ENCODE data around the gene ANKS3.

Gene ANKS3

DNA sequence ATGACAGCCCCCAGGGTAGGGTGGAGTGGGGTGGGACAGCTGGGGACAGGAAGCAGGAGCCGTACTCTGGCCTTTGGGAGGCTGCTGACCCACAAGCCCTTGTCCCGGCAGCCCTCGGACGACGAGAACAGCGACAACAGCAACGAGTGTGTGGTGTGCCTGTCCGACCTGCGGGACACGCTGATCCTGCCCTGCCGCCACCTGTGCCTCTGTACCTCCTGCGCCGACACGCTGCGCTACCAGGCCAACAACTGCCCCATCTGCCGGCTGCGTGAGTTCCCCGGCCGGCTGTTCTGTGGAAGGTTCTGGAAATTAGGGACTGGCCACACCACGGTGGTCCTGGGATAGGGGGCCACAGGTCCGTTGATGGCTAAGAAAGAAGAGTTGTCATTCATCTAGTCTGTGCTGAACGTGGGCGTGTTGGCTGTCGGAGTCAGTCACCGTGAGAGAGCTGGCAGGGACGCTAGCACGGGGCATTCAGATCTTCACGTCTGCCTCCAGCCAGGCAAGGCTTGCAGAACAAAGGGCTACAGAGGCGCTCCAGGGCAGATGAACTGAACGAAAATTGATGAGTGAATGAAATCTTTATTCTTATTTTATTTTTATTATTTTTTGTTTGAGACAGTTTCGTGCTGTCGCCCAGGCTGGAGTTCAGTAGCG lies 60.6 kb downstream of the ANKS3 start:
- DNase-seq (ENCODE audit: extremely low read depth in 1 of 2, low read depth in 1 of 2), result no peak

DNA sequence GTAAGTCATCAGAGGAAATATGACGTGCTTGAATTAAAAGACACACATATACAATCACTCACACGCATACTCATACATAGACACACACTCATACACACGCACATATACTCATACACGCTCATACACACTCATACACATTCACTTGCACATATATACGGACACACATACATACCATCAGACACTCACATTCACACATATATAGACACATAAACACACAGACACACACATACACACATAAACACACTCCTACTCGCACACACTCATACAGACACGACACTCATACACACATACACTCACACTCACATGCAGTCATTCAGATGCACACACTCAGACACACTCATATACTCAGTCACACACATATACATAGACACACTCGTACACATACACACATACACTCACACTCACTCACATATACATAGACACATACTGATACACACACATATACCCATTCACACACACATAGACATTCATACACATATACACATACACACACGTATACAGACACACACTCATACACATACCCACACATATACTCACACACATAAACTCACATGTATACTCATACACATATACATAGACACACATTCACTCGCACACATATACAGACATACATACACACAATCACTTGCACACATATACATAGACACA lies 65.6 kb downstream of the ANKS3 start:
- no peak for DNase-seq (ENCODE audit: extremely low read depth in 1 of 2, low read depth in 1 of 2)

DNA sequence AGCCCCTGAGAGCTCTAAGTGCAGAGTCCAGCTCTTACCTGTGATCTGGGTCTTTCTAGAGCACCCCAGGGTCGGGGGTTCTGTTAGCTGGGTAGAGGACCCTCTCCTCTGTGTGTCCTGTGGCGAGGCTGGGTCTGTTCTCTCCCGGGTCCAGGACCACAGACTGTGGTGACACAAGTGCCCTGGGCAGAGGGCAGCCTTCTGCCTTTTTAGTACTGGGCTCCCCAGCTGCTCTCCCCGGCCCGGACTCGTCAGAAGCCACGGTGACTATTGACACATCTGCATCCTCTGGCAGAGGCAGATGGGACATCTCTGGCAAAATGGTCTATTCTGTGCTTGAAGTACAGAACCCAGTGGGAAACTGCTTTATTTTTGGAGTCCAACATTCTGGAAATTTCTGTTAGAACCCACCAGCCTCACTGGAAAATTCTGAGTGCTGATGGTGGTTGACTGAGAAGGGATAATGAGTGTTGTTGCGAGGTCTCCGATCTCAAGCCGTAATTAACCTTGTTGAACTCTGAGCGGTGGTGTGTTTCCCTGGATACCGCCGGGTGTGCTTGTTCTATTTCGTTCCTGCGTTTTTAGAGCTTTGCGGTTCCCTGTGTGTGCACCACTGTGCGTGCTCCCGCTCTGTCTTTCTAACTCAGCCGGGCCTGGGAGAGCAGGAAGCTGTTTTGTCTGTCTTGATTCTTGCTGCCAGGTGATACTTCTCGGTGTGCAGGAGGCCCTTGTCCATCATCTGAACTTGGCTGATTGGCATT lies 66.7 kb downstream of the ANKS3 start:
- DNase-seq (ENCODE audit: extremely low read depth in 1 of 2, low read depth in 1 of 2), result no peak

DNA sequence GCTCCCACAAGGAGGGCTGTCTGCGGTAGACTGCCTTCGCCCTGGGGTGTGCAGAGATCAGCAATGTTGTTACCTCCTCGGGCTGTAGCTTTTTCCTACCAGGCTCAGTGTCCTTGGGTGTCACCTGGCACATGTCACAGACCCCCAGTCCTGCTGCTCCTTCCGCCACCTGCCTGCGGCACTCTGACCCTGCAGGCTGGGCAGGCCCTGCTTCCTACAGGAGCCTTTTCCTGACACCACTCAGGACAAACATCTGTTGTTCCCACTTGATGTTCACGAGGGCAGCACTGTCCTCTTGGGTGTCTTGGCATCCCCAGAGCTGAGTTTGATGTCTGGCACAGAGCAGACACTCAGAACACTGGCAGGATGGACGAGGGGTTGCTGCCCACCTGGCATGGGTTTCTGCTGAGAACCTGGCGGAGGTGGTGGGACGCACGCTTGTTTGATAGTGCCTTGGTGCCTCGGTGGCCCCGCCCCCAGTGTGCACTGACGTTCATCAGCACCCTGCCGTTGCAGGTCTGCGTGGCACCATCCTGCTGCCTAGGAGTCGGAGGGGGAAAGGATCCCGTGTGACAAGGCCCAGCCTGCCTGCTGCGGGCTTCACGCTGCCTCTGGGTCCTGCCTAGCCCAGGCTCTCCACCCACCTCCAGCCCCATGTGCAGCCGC lies 67.4 kb downstream of the ANKS3 start:
- DNase-seq (ENCODE audit: extremely low read depth in 1 of 2, low read depth in 1 of 2), result no peak

DNA sequence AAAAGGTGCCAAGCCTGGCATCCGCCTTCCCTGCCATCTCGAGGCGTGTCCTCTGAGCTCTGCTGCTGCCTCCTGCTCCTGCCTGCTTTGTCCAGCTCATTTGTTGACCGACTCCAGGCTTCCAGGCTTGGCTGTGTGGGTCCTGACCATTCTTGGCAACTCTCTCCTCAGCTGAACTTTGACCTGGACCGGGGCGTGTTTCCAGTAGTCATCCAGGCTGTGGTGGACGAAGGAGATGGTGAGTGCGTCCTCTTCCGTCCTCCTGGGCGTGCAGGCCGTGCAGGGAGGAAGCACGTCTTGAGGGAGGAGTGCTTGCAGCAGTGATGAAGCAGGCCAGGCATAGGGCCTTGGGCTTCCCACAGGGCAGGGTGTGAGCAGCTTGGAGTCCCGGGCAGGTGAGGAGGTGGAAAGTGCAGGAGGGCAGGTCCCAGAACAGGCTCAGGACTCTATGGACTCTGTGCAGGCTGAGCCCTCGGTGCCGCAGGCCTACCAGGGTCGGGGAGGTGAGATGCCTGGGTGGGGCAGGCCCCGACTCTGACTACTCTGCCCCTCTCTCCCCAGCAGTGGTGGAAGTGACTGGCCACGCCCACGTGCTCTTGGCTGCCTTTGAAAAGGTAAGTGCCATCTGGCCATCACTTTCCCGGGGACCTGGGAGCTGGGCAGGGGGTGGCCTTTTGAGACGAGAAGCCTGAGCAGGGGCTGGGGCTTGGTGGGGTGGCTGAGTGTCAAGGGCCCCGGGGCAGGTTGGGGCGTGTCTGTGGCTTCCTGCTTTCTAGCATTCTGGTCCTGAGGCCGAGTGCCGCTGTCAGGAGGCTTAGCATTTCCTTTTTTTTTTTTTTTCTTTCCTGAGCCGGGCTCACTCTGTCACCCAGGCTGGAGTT lies 69.3 kb downstream of the ANKS3 start:
- DNase-seq (ENCODE audit: extremely low read depth in 1 of 2, low read depth in 1 of 2), result peak in 1 of 2 donors; percentile 37

DNA sequence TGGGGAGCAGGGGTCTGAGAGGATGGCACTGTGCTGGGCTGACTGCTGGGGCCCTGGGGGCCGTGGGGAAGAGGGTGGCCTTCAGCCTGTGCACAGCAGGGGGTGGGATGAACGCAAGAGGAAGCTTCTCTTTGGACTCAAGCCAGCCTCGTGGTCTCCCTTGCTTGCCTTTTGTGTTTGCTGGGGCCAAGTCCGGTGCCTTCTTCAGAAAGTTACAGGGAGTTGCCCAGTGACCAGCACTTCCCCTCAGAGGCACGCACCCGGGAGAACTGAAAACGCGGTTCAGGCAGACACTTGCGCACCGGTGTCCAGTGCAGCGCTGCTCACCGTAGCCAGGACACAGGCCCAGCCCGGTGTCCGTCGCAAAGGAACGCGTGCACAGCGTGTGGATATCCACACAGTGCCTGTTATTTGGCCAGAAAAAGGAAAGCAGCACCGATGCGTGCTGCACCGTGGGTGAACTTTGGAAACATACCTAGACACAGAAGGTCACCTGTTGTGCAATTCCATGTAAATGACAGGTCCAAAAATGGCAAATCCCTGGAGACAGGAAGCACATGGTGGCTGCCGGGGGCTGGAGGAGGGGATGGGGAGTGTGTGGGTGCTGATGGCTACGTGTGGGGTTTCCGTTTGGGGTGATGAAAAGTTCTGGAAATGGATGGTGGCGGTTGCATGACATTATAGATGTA lies 70.2 kb downstream of the ANKS3 start:
- no peak for DNase-seq (ENCODE audit: extremely low read depth in 1 of 2, low read depth in 1 of 2)

DNA sequence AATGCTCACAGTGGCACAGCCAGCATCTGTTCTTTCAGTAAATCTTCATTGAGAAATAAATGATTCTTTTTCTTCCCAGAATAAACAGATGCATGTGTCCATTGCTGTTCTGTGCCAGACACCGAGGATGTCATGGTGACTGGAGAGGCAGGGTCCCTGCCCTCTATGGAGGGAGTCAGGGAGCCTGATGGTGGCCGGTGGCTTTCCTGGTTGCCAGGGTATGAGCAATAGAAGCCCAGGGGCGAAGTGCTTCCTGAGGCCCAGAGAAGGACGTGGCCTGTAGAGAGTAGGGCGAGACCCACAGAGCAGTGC lies 70.7 kb downstream of the ANKS3 start:
- no peak for DNase-seq (ENCODE audit: extremely low read depth in 1 of 2, low read depth in 1 of 2)

DNA sequence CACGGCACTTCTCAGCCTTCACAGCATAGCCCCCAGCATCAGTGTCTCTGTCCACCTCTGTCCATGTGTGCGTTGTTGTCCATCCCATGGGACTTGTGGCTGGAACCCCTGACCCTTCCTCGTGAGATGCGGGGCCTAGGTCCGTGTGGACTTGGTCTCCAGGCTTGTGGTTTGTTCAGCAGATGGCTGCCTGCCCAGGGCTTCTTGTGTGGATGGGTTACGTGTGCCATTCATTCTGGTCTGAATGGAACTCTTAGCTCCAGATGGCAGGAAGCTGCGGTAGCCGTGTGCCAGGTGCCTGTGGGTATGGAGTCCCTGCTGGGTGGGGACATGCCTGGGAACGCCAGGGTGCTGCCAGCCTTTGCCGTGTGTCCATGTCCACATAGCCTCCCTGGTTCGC lies 72.4 kb downstream of the ANKS3 start:
- no peak for DNase-seq (ENCODE audit: extremely low read depth in 1 of 2, low read depth in 1 of 2)

DNA sequence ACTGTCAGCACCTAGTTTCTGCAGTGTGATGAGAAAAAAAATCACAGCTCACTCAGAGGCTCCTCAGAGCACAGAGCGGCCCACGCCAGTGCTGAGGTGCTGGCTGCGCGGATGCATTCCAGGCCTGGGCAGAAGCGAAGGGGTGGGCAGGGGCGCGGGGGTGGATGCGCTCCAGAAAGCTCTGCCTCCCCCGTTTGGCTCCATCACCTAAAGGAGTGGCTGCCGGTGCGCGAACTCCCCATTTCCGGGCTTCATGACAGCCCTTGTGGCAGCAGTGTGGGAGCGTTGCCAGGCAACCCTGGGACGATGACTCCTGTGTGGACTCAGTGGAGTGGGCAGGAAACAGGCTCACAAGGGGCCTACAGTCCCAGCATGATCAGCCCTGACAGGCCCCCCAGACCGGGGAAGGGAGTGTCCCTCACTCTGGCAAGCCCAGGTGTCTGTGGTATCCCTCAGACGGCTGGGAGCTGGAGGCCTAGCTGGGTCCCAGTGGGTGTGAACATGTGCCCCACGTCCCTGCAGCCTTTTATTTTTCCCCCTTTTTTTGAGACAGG lies 73.5 kb downstream of the ANKS3 start:
- peak in 1 of 2 donors; percentile 61 for DNase-seq (ENCODE audit: extremely low read depth in 1 of 2, low read depth in 1 of 2)

DNA sequence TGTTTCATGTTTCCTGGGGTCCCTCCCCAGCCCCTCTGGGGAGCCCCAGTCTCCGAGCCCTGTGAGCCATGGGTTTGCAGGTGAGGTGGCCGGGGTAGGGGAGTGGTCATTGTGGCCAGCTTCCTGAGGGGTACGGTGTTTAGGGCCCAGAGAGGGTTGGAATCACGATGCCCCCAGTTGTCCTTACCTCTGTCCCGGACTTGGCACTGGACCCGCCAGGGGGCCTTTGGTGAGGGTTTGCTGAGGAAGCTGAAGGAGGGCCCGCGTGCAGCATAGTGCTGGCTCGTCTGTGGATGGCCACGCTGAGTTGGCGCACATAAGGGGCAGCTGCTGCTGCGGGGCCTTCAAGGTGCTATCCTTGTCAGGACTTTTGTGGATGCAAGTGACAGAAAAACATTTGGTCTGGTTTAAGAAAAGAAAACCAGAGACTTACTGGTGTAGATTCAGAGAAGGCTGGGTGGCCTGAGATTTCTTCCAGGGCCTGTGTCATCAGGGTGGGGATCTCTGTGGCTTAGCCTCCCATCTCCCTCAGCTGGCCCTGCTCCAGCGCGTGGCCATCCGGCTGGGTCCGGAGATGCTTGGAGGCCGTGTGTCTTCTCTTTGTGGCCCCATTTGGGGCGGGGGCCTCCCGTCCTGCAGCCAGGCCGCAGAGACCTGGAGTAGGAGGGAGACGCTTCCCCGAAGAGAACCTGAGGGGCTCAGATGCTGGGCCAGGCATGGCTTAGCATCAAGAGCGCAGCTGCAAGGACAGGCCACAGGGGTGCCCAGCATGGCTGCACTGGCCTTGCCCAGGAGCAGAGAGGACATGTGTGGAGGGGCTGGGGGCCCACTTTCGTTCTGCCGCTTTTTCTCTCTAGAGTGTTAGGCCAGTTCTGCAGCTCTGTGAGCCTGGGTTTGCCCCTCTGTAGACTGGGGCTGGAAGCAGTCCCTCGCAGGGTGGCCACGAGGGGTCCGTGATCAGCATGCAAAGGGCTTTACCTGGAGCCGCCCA lies 74.4 kb downstream of the ANKS3 start:
- DNase-seq (ENCODE audit: extremely low read depth in 1 of 2, low read depth in 1 of 2), result no peak

DNA sequence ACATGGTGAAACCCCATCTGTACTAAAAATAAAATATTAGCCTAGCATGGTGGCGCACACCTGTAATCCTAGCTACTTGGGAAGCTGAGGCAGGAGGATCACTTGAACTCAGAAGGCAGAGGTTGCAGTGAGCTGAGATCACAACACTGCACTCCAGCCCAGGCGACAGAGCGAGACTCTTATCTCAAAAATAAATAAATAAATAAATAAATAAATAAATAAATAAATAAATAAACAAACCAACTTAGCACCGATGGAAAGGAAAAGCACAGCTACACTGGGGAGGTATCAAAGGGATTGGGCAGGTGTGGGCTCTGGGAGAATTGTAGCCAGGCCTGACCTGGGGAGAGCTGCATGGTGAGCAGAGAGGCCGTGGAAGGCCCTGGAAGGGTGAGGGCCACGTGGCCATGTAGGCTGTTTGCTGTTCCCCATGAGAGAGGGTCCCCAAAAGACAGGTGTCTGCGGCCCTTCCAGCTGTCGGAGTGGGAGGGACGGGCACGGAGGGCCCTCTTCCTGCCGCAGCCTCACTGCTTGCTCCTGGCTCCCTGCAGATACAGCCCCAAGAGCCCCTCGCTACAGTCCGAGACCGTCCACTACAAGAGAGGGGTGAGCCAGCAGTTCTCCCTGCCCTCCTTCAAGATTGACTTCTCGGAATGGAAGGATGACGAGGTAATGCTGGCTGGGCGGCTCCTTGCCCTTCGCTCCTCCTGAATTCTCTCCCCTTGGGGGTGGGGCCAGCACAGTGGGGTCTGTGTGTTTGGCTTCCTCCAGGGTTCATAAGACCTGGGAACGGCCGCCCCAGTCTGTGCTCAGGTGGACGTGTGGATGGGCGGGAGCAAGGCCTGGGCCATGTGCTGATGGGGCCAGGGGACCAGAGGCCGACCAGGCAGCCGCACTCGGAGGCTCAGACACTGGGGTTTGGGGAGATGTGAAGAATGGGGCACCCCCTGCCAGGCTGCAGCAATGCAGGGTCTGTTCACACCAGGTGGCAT lies 77.1 kb downstream of the ANKS3 start:
- DNase-seq (ENCODE audit: extremely low read depth in 1 of 2, low read depth in 1 of 2), result no peak

DNA sequence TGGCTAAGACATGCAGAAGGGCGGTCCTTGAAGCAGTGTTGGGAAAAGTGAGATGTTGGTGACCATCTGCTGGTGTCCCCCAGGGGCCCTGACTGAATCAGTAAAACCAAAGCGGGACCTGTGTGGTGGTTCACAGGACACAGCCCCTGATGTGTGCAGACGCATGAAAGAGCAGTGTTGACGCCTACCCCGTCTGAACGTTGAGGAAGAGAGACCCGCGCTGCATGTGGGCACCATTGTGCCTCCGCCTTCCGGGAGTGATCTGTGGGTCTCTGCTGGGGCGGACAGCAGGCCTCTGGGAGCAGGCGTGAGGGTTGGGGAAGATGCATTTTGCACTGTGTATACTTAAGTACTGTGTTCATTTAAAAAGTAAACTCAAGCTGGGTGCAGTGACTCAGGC lies 77.8 kb downstream of the ANKS3 start:
- DNase-seq (ENCODE audit: extremely low read depth in 1 of 2, low read depth in 1 of 2), result no peak

DNA sequence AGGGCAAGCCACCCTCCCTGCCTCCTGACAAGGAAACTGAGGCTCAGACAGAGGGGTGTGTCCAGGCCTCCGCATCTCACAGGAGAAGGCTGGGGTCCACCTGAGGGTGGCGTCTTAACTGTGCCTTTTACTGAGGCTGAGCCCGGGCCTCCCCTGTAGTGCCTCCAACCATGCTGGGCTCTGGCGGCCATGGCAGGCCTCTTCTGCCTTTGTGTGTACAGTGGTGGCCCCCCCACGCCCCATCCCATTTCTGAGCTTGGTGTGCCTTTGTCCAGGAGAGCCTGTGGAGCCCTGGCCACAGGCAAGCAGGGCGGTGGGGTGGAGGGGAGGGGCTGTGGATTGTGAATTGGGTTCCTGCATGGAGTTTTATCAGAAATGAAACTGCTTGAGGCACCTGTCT lies 78.3 kb downstream of the ANKS3 start:
- DNase-seq (ENCODE audit: extremely low read depth in 1 of 2, low read depth in 1 of 2), result no peak

DNA sequence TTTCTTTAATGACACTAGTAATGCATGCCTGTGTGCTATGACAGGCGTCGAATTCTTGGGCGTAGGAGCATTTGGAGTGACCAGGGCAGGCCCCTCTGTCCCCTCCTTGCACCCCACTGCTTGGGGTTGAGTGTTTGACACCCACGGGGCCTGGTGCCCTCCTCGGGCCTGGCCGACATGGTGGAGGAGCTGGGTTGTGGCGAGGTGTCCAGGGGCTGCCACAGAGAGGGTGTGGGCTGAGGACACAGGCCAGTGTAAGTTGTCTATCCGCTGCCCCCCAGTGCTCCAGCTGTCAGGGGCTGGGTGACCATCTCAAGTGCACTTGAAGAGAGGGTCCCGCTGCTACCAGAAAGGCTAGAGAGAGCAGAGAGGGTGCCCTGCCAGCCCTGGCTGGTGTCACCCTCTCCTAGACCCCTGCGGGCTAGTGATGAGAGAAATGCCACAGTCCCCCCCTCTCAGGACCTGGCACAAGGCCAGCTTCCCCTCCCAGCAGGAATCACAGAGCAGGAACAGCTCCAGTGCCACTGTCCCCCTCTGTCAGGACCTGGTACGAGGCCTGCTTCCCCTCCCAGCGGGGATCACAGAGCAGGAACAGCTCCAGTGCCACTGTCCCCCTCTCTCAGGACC lies 79.0 kb downstream of the ANKS3 start:
- no peak for DNase-seq (ENCODE audit: extremely low read depth in 1 of 2, low read depth in 1 of 2)

DNA sequence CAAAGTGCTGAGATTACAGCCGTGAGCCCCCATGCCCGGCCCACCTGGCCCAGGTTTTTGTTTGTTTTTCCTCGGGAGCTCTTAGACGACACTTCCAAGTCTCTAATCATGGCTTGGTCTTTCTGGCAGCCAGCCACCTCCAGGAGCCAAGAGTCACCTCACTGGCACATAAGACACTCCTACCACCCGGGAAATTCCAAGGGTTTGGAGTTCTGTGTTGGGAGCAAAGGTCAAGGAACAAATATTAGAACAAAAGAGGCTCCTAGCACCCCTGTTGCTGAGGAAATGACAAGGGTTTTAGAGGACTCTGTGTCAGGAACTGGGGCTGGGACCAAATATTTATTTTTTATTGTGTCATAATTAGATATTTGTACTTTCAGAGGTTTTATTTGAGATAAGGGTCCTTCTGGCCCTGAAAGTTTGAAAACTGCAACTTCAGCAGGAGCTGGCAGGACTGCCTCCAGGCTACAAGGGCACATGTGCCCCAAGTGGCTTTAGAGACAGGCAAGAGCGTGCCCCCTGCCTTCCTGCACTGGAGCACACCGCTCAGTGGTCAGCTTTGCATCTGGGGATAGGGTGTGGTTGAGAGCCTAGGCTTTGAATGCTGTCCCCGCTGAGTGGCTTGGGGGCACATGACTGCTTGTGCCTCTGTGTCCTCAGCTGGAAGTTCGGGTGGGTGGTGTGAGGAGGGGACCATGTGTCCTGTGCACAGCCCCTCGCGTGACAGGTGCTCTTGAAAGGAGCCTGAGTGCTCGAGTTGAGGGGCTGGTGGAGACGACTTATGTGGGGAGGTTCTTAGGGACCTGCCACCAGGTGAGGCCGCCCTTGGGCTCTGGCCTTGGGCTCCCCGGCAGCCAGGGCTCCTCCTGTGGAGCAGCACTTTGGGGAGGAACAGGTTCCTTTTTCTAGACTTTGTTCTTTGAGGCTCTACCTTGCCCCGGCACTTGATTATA lies 79.8 kb downstream of the ANKS3 start:
- DNase-seq (ENCODE audit: extremely low read depth in 1 of 2, low read depth in 1 of 2), result no peak

DNA sequence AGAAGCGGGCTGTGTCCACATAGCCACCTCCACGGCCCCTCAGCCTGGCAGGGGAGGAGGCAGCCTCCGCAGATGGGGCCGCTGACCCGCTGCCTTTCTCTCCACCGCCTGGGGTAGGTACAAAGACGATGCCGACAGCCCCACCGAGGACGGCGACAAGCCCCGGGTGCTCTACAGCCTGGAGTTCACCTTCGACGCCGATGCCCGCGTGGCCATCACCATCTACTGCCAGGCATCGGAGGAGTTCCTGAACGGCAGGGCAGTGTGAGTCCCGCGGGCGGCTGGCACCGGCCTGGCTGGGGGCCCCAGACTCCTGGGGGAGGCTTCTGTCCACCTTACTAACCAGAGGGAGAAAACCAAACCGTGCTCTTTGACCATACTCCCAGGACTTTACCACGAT lies 81.5 kb downstream of the ANKS3 start:
- no peak for DNase-seq (ENCODE audit: extremely low read depth in 1 of 2, low read depth in 1 of 2)
